DMS79 treated with DMSO at 0.1 percent for 48 hours (cell line): ENCODE data around the gene MUL1.
A peak's percentile ranks its signal among the peaks of the same experiment; 100 is the strongest.
"Not testable (repeated sequence)": the region's sequence is repeated elsewhere in the genome, so short reads cannot be mapped to it uniquely, and the experiment has no call there.

Source experiments
- DNase-seq: peaks from one replicate; lab custom pipeline; 2025; lab: John Stamatoyannopoulos, UW

The MUL1 gene

DNA sequence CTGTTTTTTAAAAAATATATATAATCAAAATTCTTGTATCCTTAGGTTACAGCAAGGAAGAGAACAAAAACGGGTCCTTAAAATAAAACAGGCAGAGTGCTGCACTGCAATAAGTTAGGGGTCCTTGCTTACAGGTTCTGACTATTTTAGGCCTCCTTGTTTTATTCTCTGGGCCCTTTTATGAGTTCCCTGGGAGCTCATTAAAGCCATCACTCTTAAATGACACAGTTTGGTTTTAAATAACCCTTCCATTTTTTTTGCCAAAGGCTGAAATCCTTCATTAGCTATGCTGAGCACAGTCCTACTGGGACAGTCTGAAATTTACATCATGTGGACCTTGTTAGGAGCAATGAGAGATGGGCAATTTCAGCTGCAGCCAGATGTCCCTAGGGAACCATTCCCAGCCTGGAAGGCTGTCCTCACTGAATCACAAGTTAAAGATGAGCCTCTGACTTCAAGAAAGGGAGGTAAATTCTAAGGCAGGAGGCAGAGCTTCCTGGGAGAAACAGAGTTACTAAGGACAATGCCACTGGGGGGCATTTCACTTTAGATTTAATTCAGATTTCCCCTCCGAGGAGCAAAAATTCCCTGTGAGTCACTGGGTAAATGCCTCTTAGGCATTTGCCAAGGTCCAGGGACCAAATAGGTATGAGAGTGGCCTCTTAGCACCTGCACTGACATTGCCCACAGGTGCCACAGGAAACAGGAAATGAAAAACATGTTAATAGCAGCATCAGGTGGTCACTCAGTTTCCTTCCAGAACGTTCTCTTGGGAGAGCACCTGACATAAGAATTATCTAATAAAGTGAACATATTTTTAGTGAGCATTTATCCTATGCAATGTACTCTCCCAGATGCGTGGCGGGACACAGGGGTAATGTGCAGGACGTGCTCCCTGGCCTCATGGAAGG, 3.8 kb upstream of the MUL1 start:
- no peak for DNase-seq

- DNase-seq = no peak
These were observed 440 bp upstream of the MUL1 start for GRCh38 chr1:20508411-20508771.

GRCh38 chr1:20507248-20507563, 745 bp downstream of the MUL1 start:
- DNase-seq = no peak

DNA sequence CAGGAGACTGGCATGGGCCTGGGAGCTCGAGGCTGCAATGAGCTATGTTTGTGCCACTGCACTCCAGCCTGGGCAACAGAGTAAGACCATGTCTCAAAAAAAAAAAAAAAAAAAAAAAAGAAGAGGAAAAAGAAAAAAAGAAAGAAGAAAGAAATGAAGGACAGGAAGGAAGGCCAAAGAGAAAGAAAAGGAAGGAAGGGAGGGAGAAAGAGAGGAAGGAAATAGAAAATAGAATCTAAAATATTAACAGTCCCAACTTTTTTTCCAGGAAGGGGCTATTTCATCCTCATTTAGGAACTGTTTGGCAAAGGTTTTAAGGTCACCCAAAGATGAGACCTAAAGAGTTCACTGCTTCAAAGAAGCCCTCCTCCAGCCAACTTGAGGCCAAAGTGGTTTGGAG, 2.5 kb downstream of the MUL1 start:
- DNase-seq = no peak

DNA sequence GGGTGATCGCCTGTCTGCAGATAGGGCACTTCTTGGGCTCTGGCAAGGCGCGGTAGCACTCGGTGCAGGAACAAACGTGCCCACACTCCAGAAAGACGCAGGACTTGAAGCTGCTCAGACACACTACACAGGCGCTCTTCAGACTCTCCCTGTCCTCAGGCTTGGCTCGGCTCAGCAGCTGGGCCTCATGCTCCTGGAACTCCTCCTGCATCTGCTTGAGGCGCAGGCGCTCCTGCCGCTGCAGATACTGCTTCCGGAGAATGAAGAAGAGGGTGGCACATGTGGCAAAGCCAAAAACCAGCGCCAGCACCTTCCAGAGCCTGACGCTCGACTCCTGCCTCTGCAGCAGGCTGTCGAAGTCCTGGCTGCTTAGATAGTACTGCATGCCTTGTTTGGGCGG, 7.2 kb downstream of the MUL1 start:
- DNase-seq = no peak

DNA sequence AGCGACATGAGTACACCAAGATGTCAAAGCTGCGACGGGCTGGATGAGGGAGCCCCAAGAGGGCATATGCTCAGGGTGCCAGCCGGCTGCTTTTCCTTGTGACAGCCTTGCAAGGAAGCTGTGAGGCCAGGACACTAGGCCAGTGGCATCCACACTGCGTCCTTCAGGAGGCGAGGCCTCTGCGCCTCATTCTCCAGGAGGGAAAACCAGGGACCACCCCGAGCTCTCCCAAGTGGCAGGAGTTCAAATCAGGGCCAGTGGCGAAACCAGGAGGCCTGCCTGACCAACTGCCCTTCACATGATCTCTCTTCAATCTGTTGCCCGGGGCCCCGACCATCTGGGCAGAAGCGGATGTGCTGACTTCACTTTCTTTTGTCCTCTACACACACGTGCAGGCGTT, 8.2 kb downstream of the MUL1 start:
- no peak for DNase-seq

DNA sequence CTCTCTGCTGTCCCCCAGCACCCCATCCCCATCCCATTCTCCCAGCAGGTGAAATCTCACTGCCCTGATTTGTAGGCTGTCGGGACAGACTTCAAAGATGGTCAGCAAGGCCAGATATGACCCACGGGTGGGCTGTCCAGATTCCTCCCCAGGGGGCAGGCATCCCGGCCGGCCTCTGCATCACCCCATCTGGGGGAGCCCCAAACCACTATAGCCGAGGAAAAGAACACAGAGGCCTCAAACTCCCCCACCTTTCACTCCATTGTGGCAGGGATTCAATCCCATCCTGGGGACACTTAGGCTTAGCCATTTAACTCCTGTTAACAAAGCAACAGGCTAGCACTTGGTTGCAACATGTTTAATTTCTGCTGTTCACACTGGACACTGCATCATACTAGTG, 8.8 kb downstream of the MUL1 start:
- DNase-seq = no peak

GRCh38 chr1:20498116-20498515, 9.8 kb downstream of the MUL1 start:
- no peak for DNase-seq

GRCh38 chr1:20497506-20497905, 10.4 kb downstream of the MUL1 start:
- DNase-seq = no peak

GRCh38 chr1:20496725-20497383, 11.1 kb downstream of the MUL1 start:
- DNase-seq = not testable (repeated sequence)

GRCh38 chr1:20496241-20496661, 11.7 kb downstream of the MUL1 start:
- DNase-seq = no peak

- no peak for DNase-seq
These were observed 12.3 kb downstream of the MUL1 start for GRCh38 chr1:20495661-20496060.

GRCh38 chr1:20494609-20495311, 13.2 kb downstream of the MUL1 start:
- no peak for DNase-seq

DNA sequence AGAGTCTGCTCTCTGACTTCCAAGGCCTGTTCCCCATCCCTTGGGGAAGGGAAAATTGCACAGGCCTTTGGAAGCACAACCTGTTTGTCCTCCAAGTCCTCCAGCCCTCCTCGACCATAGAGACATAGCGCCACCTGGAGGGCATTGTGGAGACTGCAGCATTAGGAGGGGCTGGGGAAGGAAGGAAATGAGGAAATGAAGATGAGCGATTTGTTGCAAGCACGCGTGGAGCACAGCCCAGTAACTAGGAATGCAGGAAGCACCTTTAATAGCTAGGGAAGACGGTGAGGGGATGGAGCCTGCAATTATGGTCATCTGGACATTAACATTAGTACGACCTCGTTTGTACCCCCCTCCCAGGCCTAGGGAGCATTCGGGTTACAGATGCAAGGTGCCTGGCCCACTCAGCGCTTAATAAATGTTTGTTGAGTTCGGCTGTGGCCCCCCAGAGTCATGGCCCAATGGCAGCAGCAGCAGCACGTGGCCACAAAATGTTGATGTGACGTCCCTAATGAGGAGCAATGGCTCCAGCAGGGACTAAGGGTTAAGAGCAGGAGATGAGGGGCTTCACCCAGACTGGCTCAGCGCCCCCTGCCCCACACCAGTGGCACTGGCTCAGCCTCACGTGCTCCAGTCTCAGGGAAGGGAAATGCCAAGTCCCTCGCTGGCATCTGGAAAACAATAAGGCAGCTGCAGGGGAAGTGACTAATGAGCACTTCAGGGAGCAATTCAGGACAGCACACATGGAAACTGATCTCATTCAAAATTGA, 13.9 kb downstream of the MUL1 start:
- DNase-seq = peak; percentile 81

- DNase-seq = no peak
These were observed 14.6 kb downstream of the MUL1 start for GRCh38 chr1:20493309-20493708.

DNA sequence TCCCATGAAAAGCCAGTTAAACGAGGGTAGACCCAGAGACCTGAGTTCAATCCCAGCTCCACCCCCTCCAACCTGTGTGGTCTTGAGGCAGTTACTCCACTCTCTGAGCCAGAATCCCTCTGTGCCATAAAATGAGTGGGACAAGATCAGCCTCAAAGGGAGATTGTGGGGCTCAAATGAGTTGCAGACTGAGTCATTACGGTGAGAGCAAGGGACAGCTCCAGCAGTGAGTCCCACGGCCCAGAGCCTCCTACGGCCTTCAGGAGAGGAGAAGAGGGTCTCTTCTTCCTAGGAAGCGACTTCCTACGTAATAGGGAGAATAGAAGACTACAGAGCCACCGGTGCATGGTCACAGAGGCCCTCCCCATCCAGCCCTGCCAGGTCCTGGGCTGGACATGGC, 15.2 kb downstream of the MUL1 start:
- DNase-seq = no peak

DNA sequence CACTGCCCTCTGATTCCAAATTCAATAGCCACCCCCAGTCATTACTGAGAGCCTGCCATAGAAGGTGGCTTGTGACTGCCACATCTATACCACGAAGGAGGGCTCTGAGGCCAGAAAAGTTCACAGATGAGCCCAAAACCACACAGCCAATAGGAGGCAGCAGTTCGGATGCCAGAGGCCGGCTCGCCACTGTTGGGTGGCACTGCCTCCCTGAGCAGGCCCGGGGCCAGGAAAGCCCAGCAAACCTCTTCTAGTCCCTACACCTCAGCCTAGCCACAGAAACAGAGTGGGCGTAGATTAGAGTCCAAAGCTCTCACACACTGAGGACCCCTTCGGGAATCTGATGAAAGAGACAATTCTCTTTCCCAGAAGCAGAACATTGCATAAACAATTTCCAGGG, 16.1 kb downstream of the MUL1 start:
- DNase-seq = no peak

DNA sequence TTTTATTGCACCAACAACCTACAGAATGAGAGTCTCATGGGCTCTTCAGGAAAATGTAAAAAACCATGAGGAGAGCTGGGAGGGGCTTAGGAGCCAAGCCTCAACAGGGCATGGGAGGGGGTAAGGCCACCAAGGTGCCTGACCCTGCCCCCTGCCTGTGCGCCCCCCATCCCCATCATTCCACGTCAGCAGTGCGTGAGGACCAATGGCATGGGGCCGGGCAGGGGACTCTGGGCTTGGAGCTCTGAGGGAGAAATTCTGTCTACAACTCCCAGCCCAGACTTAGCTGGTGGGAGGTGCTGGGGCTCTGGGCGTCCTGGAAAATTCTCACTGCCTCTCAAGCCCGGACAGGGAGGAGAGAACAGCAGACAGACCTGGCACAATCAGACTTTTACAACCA, 16.8 kb downstream of the MUL1 start:
- no peak for DNase-seq

- no peak for DNase-seq
These were observed 20.7 kb downstream of the MUL1 start for GRCh38 chr1:20487236-20487590.

DNA sequence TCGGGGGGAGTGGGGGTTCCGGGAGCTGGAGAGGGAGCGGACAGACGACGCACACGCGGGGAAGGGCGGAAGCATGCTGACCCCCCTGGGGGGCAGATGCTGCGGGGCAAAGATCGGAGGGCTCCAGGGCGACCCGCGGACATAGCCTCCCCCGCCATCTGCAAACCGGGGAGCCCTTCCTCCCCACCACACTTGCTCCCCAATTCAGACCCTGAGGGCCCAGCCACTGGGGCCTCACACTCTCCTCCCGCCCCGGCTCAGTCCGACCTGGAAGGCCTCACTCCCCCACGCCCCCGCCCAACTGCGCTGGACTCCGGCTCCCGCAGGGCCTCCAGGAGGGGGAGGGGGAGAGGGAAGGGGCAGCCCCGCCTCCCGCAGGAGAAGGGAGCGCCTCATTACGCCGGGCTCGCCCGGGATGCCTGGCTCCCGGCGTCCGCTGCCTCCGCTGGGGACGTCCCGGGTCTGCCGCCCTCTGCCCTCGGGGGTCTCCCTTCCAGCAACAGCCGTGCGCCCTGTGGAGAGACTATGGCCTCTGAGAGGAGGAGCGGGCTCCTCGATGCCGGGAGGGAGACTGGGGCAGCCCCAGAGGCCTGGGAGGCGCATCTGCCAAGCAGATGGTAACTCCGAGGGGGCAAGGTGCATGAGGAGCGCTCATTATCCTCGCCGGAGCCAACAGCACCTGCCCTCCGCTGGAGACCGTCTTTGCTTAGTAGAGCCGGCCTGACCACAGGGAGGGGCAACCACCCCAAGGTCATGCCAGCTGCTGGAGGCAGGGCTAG, 21.3 kb downstream of the MUL1 start:
- DNase-seq = peak; percentile 48
